DOHH2 (cell line): ENCODE results near the gene CTNNBIP1.
A peak's percentile ranks its signal among the peaks of the same experiment; 100 is the strongest.

Experiments used
- H3F3A ChIP-seq: fragments of 200-600 bp; sonication (generic), shearing (Covaris generic); 2 replicates; pipeline ENCODE4 v1.6.0; 2016; ENCODE audit warnings: antibody characterized with exemption, mild to moderate bottlenecking; ENCODE audit not compliant: control insufficient read depth, insufficient read depth
- H3K27ac ChIP-seq: fragments of 200-600 bp; sonication (generic); 2 replicates; pipeline ENCODE4 v1.5.1; 2014; ENCODE audit warnings: low read depth, mild to moderate bottlenecking, low read length, moderate library complexity
- H3K27me3 ChIP-seq: fragments of 200-600 bp; sonication (generic); 2 replicates; pipeline ENCODE4 v1.6.1; 2014; ENCODE audit warnings: mild to moderate bottlenecking, low read length, mixed read lengths; ENCODE audit not compliant: control insufficient read depth
- H3K36me3 ChIP-seq: fragments of 200-600 bp; sonication (generic); 2 replicates; pipeline ENCODE4 v1.6.1; 2014; ENCODE audit warnings: mild to moderate bottlenecking, low read length, moderate library complexity, mixed read lengths; ENCODE audit not compliant: control insufficient read depth
- H3K4me1 ChIP-seq: fragments of 200-600 bp; sonication (generic); 2 replicates; pipeline ENCODE4 v1.6.1; 2014; ENCODE audit warnings: mild to moderate bottlenecking, low read length, mixed read lengths; ENCODE audit not compliant: control insufficient read depth
- H3K4me2 ChIP-seq: fragments of 200-600 bp; sonication (generic); 2 replicates; pipeline ENCODE4 v1.6.0; 2014; ENCODE audit warnings: mild to moderate bottlenecking, low read length, moderate library complexity
- H3K4me3 ChIP-seq: fragments of 200-600 bp; sonication (generic); 2 replicates; pipeline ENCODE4 v1.5.1; 2014; ENCODE audit warnings: mild to moderate bottlenecking, low read length, mixed read lengths
- H3K79me2 ChIP-seq: fragments of 200-600 bp; sonication (generic); 2 replicates; pipeline ENCODE4 v1.6.1; 2014; ENCODE audit warnings: mild to moderate bottlenecking, low read length, mixed read lengths; ENCODE audit not compliant: control insufficient read depth
- H3K9me2 ChIP-seq: fragments of 200-600 bp; sonication (generic); replicated peaks from 2 replicates; pipeline ENCODE4 v1.6.1; 2014; ENCODE audit warnings: mild to moderate bottlenecking, low read length, mixed read lengths; ENCODE audit not compliant: control insufficient read depth
- H3K9me3 ChIP-seq: fragments of 200-600 bp; sonication (generic); 2 replicates; pipeline ENCODE4 v1.6.1; 2014; ENCODE audit warnings: antibody characterized with exemption, low read length, mixed read lengths; ENCODE audit not compliant: control insufficient read depth, insufficient read depth
- H4K20me1 ChIP-seq: fragments of 200-600 bp; sonication (generic); 2 replicates; pipeline ENCODE4 v1.6.0; 2014; ENCODE audit warnings: low read depth, mild to moderate bottlenecking, antibody characterized with exemption, low read length, moderate library complexity; ENCODE audit not compliant: control insufficient read depth, insufficient read depth
- CTCF ChIP-seq: fragments of 200-600 bp; sonication (generic); IDR thresholded peaks from one replicate; pipeline ENCODE4 v1.5.1; 2014; ENCODE audit warnings: antibody characterized with exemption, mild to moderate bottlenecking, low read depth, low read length; ENCODE audit not compliant: poor library complexity, severe bottlenecking
- EZH2phosphoT487 ChIP-seq: fragments of 200-600 bp; sonication (generic); IDR thresholded peaks from 2 replicates; pipeline ENCODE4 v1.6.1; 2017; ENCODE audit warnings: borderline replicate concordance, mild to moderate bottlenecking, antibody characterized with exemption, low read length, moderate library complexity, mixed read lengths

CTNNBIP1 gene

GRCh38 chr1:9848022-9848421 lies 62.0 kb downstream of the CTNNBIP1 start:
- Histone ChIP-seq H3K4me2 (peak overlapping the region; percentile 97), H3F3A (peaks cover 16% of the 10 kb centered on the region)

GRCh38 chr1:9847269-9847668 lies 62.8 kb downstream of the CTNNBIP1 start:
- Histone ChIP-seq H3K27ac (peak overlapping the region; percentile 100; the same call in 1 of the 2 replicates), H3K4me2 (peak overlapping the region; percentile 97), H3K79me2 (peaks cover 25% of the 10 kb centered on the region), H3K36me3 (peaks cover 15% of the 10 kb centered on the region), H3K27me3 (no peaks in the 10 kb centered on the region), H3K9me3 (peaks cover under 1% of the 10 kb centered on the region; the same call in 1 of the 2 replicates), H3F3A (peaks cover 16% of the 10 kb centered on the region), H3K4me1 (peaks cover 77% of the 10 kb centered on the region), H4K20me1 (no peaks in the 10 kb centered on the region), H3K9me2 (no peaks in the 10 kb centered on the region), H3K4me3 (peak overlapping the region; percentile 81)
- TF ChIP-seq EZH2phosphoT487 (no peak), CTCF (no peak)

More at GRCh38 chr1:9848022-9848421, 62.0 kb downstream of the CTNNBIP1 start:
- H3K9me3 ChIP-seq = peaks cover 8% of the 10 kb centered on the region
- H3K4me1 ChIP-seq = peaks cover 77% of the 10 kb centered on the region
- no peaks in the 10 kb centered on the region for H3K27me3 ChIP-seq
- peak overlapping the region; percentile 100 for H3K27ac ChIP-seq
- peaks cover 32% of the 10 kb centered on the region for H3K79me2 ChIP-seq
- H4K20me1 ChIP-seq = no peaks in the 10 kb centered on the region
- H3K4me3 ChIP-seq = peak overlapping the region; percentile 81
- H3K36me3 ChIP-seq = peaks cover 22% of the 10 kb centered on the region
- no peaks in the 10 kb centered on the region for H3K9me2 ChIP-seq
- no peak for TF ChIP-seq CTCF
- no peak for TF ChIP-seq EZH2phosphoT487

GRCh38 chr1:9846611-9847171 lies 63.4 kb downstream of the CTNNBIP1 start:
- no peaks in the 10 kb centered on the region for H4K20me1 ChIP-seq
- no peak overlapping the region for H3K4me3 ChIP-seq
- no peak for TF ChIP-seq CTCF
- TF ChIP-seq EZH2phosphoT487 = no peak
- H3K27ac ChIP-seq = no peak overlapping the region
- peaks cover 19% of the 10 kb centered on the region for H3K79me2 ChIP-seq
- H3K4me1 ChIP-seq = peaks cover 71% of the 10 kb centered on the region
- peaks cover 9% of the 10 kb centered on the region for H3K36me3 ChIP-seq
- no peaks in the 10 kb centered on the region for H3K27me3 ChIP-seq
- H3K9me3 ChIP-seq = no peaks in the 10 kb centered on the region
- no peaks in the 10 kb centered on the region for H3K9me2 ChIP-seq
- H3F3A ChIP-seq = peaks cover 16% of the 10 kb centered on the region
- no peak overlapping the region for H3K4me2 ChIP-seq
